ENCODE data around the gene FAM200C.

DNA sequence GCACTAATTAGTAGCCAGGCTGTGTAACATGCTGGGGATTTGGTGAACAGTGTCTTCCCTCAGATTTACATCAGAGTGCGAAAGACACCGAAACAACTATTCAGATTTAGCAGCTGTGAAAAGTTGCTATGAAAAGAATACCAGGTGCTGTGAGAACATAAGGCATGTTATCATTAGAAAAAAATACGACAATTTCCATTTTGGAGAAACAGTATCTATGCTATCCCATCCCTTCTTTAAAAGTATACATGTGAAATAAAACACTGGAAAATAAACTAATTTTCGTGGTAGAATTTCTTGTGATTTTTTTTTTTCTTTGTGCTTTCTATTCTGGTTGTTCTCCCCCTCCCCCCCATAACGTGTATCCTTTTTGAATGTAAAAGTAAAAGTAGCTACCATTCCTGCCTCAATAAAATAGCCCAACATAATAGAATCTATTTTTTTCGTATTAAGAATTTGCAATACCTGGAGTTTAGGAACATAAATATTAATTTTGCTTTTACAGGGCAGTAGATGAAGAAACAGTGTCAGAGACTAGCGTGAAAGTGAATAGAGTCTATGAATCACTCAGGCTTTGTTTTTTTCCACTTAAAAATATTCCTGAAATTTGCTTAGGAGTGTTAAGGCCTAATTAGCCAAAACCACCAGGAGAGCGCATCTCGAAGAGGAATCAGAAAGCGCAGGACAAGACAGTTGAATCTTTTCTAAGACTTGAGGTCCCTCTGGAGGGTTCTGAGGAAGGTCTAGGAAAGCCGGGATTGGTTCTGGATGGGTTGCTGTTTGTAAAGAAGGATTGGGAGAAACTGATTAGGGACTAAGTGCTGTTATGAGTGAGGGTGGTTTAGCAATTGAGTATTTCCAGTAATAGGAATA is 19.8 kb upstream of the FAM200C start:
- TF ChIP-seq ZNF274 (IDR thresholded peaks at IDR 0.05; ENCODE audit: low read depth, low read length) (no peak), YY1 (IDR thresholded peaks at IDR 0.05; ENCODE audit: insufficient read depth, insufficient read length) (no peak), SUZ12 (IDR thresholded peaks at IDR 0.05; ENCODE audit: extremely low read depth, insufficient read depth, insufficient read length) (no peak)

Measured in NT2/D1 (cell line).